Thyroid gland (tissue), 4 donors: ENCODE data around the gene PAQR3.

ENCODE experiments used
- POLR2A ChIP-seq, 2 donors: fragments of 450-650 bp; IDR thresholded peaks; one replicate each; pipeline ENCODE4 v1.6.1; 2017; ENCODE audit warnings: antibody characterized with exemption in 2 of 2, mild to moderate bottlenecking in 2 of 2, moderate library complexity in 1 of 2
- TF ChIP-seq, protein P1 (sequence below), 6 experiments: fragments of 200-600 bp in 3 of 6; fragments of 450-650 bp in 3 of 6; sonication (generic) in 3 of 6; IDR thresholded peaks; one replicate each; pipeline ENCODE4 v1.5.1; 2016 to 2019; ENCODE audit warnings: antibody characterized with exemption in 6 of 6, mild to moderate bottlenecking in 2 of 6, inconsistent platforms in 1 of 6, moderate library complexity in 1 of 6

DNA sequence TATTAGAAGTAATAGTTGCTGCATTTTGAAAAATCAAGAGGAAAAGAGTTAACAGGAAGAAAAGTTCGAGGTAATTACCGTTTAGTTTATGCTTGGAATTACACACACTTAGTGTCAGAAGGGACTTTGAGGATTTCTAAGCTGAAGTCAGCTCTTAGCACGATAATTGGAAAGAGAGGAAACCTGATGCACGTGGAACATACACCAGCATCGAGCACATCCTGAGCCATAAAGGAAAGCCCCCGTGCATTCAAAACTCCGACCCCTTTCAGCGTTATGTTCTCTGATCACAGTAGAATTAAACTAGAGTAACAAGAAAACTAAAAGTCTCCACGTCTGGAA is 400 bp upstream of the PAQR3 start:
- TF ChIP-seq, protein P1, sequence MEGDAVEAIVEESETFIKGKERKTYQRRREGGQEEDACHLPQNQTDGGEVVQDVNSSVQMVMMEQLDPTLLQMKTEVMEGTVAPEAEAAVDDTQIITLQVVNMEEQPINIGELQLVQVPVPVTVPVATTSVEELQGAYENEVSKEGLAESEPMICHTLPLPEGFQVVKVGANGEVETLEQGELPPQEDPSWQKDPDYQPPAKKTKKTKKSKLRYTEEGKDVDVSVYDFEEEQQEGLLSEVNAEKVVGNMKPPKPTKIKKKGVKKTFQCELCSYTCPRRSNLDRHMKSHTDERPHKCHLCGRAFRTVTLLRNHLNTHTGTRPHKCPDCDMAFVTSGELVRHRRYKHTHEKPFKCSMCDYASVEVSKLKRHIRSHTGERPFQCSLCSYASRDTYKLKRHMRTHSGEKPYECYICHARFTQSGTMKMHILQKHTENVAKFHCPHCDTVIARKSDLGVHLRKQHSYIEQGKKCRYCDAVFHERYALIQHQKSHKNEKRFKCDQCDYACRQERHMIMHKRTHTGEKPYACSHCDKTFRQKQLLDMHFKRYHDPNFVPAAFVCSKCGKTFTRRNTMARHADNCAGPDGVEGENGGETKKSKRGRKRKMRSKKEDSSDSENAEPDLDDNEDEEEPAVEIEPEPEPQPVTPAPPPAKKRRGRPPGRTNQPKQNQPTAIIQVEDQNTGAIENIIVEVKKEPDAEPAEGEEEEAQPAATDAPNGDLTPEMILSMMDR (IDR thresholded peaks at IDR 0.05), result no peak
- TF ChIP-seq POLR2A (IDR thresholded peaks at IDR 0.05), result no peak
